Activated B cell treated with CpG ODN at 0.5 μM for 24 hours (primary cell): ENCODE measurements around the gene RGS7. TPM values are rescaled to one million over a fixed set of nuclear protein-coding genes. Genes with fewer than 3 reads are reported as not detected.

ENCODE experiments used
- ATAC-seq: fragments of 200-7000 bp; cut with Tn5 transposase; one replicate; pipeline ENCODE4 v1.10.0; 2021; ENCODE audit warnings: low read depth, mild to moderate bottlenecking, moderate library complexity
- CTCF ChIA-PET: fragments of 350-600 bp; sonication (Branson Sonifier 250); formaldehyde crosslinking; loops from one replicate; lab custom pipeline; 2021; ENCODE audit warnings: antibody characterized with exemption; lab: Charles Lee
- POLR2A ChIA-PET: fragments of 350-600 bp; sonication (Branson Sonifier 250); formaldehyde crosslinking; loops from one replicate; lab custom pipeline; 2021; ENCODE audit warnings: antibody characterized with exemption; lab: Charles Lee
- DNase-seq: peaks from one replicate; pipeline ENCODE4 v3.0.0; 2022
- H3K27ac Mint-ChIP-seq: one replicate; pipeline ENCODE4 v1.8.0; 2020; ENCODE audit warnings: mixed read lengths
- H3K27me3 Mint-ChIP-seq: one replicate; pipeline ENCODE4 v1.8.0; 2021; ENCODE audit warnings: mixed read lengths
- H3K36me3 Mint-ChIP-seq: one replicate; pipeline ENCODE4 v1.8.0; 2021; ENCODE audit warnings: low read depth, mixed read lengths
- H3K4me1 Mint-ChIP-seq: one replicate; pipeline ENCODE4 v1.8.0; 2021; ENCODE audit warnings: mixed read lengths
- H3K4me3 Mint-ChIP-seq: one replicate; pipeline ENCODE4 v1.8.0; 2020; ENCODE audit warnings: mild to moderate bottlenecking, mixed read lengths
- H3K9me3 Mint-ChIP-seq: one replicate; pipeline ENCODE4 v1.8.0; 2020; ENCODE audit warnings: mixed read lengths
- CTCF ChIP-seq: fragments of 200-600 bp; IDR thresholded peaks from one replicate; pipeline ENCODE4 v1.8.0; 2022; ENCODE audit warnings: antibody characterized with exemption, mild to moderate bottlenecking
- intact Hi-C: fragments of 100-400 bp; cut with micrococcal nuclease; formaldehyde crosslinking; loops from one replicate; pipeline ENCODE4 v1.15.1; 2024
- total RNA-seq: library from RNA; stranded (reverse); gene quantifications from 2 replicates; pipeline ENCODE4 v1.2.3, GENCODE V29; 2022

Gene RGS7
- total RNA-seq, 1 donor from 2014 or later = 0.49 TPM

- no peaks in the 10 kb centered on the region for H3K27me3 Mint-ChIP-seq
- ChIA-PET CTCF (no interaction called here), POLR2A (no interaction called here)
- peaks cover 10% of the 10 kb centered on the region for H3K9me3 Mint-ChIP-seq
- DNase-seq (no peak), ATAC-seq (no peak)
- no peak overlapping the region for H3K27ac Mint-ChIP-seq
- no peak overlapping the region for H3K4me3 Mint-ChIP-seq
- H3K4me1 Mint-ChIP-seq = no peaks in the 10 kb centered on the region
- TF ChIP-seq CTCF = no peak
- no peaks in the 10 kb centered on the region for H3K36me3 Mint-ChIP-seq
- intact Hi-C loops = no loop called here
Observed at GRCh38 chr1:240821925-240822324, 535.1 kb downstream of the RGS7 start.

- Mint-ChIP-seq H3K9me3 (peaks cover 10% of the 10 kb centered on the region), H3K36me3 (no peaks in the 10 kb centered on the region), H3K27me3 (no peaks in the 10 kb centered on the region), H3K4me3 (no peak overlapping the region), H3K4me1 (no peaks in the 10 kb centered on the region), H3K27ac (no peak overlapping the region)
- ChIA-PET CTCF (no interaction called here), POLR2A (no interaction called here)
- DNase-seq (no peak), ATAC-seq (no peak)
- no peak for TF ChIP-seq CTCF
- intact Hi-C loops = no loop called here
Observed at GRCh38 chr1:240820816-240821215, 536.2 kb downstream of the RGS7 start.

- peaks cover 7% of the 10 kb centered on the region for H3K9me3 Mint-ChIP-seq
- no peak overlapping the region for H3K27ac Mint-ChIP-seq
- no peaks in the 10 kb centered on the region for H3K36me3 Mint-ChIP-seq
- TF ChIP-seq CTCF = no peak
- DNase-seq (no peak), ATAC-seq (no peak)
- H3K27me3 Mint-ChIP-seq = no peaks in the 10 kb centered on the region
- intact Hi-C loops = no loop called here
- H3K4me1 Mint-ChIP-seq = no peaks in the 10 kb centered on the region
- ChIA-PET CTCF (no interaction called here), POLR2A (no interaction called here)
- no peak overlapping the region for H3K4me3 Mint-ChIP-seq
Observed at GRCh38 chr1:240816472-240816871, 540.5 kb downstream of the RGS7 start.

- ChIA-PET CTCF (no interaction called here), POLR2A (no interaction called here)
- Mint-ChIP-seq H3K36me3 (no peaks in the 10 kb centered on the region), H3K27ac (no peak overlapping the region), H3K27me3 (no peaks in the 10 kb centered on the region), H3K4me3 (no peak overlapping the region), H3K9me3 (peaks cover 3% of the 10 kb centered on the region), H3K4me1 (no peaks in the 10 kb centered on the region)
- ATAC-seq (no peak), DNase-seq (no peak)
- intact Hi-C loops = no loop called here
- TF ChIP-seq CTCF = no peak
Observed at GRCh38 chr1:240813720-240814119, 543.3 kb downstream of the RGS7 start.

- H3K4me1 Mint-ChIP-seq = no peaks in the 10 kb centered on the region
- H3K9me3 Mint-ChIP-seq = no peaks in the 10 kb centered on the region
- no peaks in the 10 kb centered on the region for H3K27me3 Mint-ChIP-seq
- DNase-seq (no peak), ATAC-seq (no peak)
- CTCF ChIA-PET = no interaction called here
- H3K27ac Mint-ChIP-seq = no peak overlapping the region
- POLR2A ChIA-PET = no interaction called here
- H3K4me3 Mint-ChIP-seq = no peak overlapping the region
- TF ChIP-seq CTCF = no peak
- intact Hi-C loops = no loop called here
- no peaks in the 10 kb centered on the region for H3K36me3 Mint-ChIP-seq
Observed at GRCh38 chr1:240811256-240811655, 545.7 kb downstream of the RGS7 start.
